ENCODE data around the gene ADNP2.

- no peak for TF ChIP-seq POLR2A (IDR thresholded peaks at IDR 0.05; ENCODE audit: extremely low read depth, insufficient read length)
- TF ChIP-seq CTCF (IDR thresholded peaks at IDR 0.05; ENCODE audit: low read depth, low read length): no peak
- TF ChIP-seq MYC (IDR thresholded peaks at IDR 0.05; ENCODE audit: low read depth, low read length): no peak
- no peak for TF ChIP-seq MAX (IDR thresholded peaks at IDR 0.05; ENCODE audit: low read depth, low read length)
Measured at GRCh38 chr18:80147418-80148325, 38.6 kb downstream of the ADNP2 start.

Measured in NB4 (cell line).